WTC11 (cell line): ENCODE results near the gene NUP155. TPM values are rescaled to one million over a fixed set of nuclear protein-coding genes. Genes with fewer than 3 reads are reported as not detected.
"Not testable (repeated sequence)": the region's sequence is repeated elsewhere in the genome, so short reads cannot be mapped to it uniquely, and the experiment has no call there.

Experiments used
- ATAC-seq: fragments of 200-7000 bp; cut with Tn5 transposase; 2 replicates; pipeline ENCODE4 v1.10.0; 2021; ENCODE audit warnings: mild to moderate bottlenecking, moderate library complexity
- CTCF ChIA-PET: fragments of 300-600 bp; sonication (Branson Sonifier 250); formaldehyde crosslinking; loops from one replicate; lab custom pipeline; 2021; ENCODE audit warnings: antibody characterized with exemption; lab: Charles Lee
- POLR2A ChIA-PET: fragments of 350-600 bp; sonication (Branson Sonifier 250); formaldehyde crosslinking; loops from one replicate; lab custom pipeline; 2021; ENCODE audit warnings: antibody characterized with exemption; lab: Charles Lee
- DNase-seq: peaks from one replicate; pipeline ENCODE4 v3.0.0; 2021; ENCODE audit warnings: low spot score
- H3K27ac Mint-ChIP-seq: 2 replicates; pipeline ENCODE4 v1.8.0; 2021; ENCODE audit warnings: mixed read lengths
- H3K27me3 Mint-ChIP-seq: 2 replicates; pipeline ENCODE4 v1.8.0; 2021; ENCODE audit warnings: low read depth, mild to moderate bottlenecking, moderate library complexity, mixed read lengths
- H3K36me3 Mint-ChIP-seq: 2 replicates; pipeline ENCODE4 v1.8.0; 2021; ENCODE audit warnings: mixed read lengths
- H3K4me1 Mint-ChIP-seq: 2 replicates; pipeline ENCODE4 v1.8.0; 2022; ENCODE audit warnings: mixed read lengths
- H3K4me3 Mint-ChIP-seq: 2 replicates; pipeline ENCODE4 v1.8.0; 2021; ENCODE audit warnings: mild to moderate bottlenecking, moderate library complexity, mixed read lengths
- H3K9me3 Mint-ChIP-seq: 2 replicates; pipeline ENCODE4 v1.8.0; 2021; ENCODE audit warnings: mixed read lengths
- ATF1 ChIP-seq: sonication (generic); formaldehyde crosslinking; IDR thresholded peaks from 2 replicates; pipeline ENCODE4 v1.8.1; 2023; ENCODE audit warnings: mild to moderate bottlenecking, moderate library complexity, missing genetic modification reagents
- ATF2 ChIP-seq: sonication (generic); formaldehyde crosslinking; IDR thresholded peaks from 2 replicates; pipeline ENCODE4 v1.8.1; 2022; ENCODE audit warnings: low read depth, missing genetic modification reagents, borderline replicate concordance
- CDX4 ChIP-seq: fragments of 250-450 bp; sonication (Bioruptor Pico); IDR thresholded peaks from 2 replicates; pipeline ENCODE4 v1.9.0; 2021; ENCODE audit warnings: moderate library complexity, mild to moderate bottlenecking, inconsistent platforms, borderline replicate concordance
- ELF4 ChIP-seq: sonication (generic); formaldehyde crosslinking; IDR thresholded peaks from 2 replicates; pipeline ENCODE4 v1.8.1; 2022; ENCODE audit warnings: low read depth, mild to moderate bottlenecking, moderate library complexity, missing genetic modification reagents
- ERG ChIP-seq: fragments of 250-450 bp; sonication (Bioruptor Pico); IDR thresholded peaks from 2 replicates; pipeline ENCODE4 v1.8.0; 2021; ENCODE audit warnings: mild to moderate bottlenecking
- FOXK1 ChIP-seq: sonication (generic); formaldehyde crosslinking; IDR thresholded peaks from 2 replicates; pipeline ENCODE4 v1.8.0; 2022; ENCODE audit warnings: mild to moderate bottlenecking, moderate library complexity, missing genetic modification reagents
- FOXP4 ChIP-seq: sonication (generic); formaldehyde crosslinking; IDR thresholded peaks from 2 replicates; pipeline ENCODE4 v1.8.0; 2022; ENCODE audit warnings: mild to moderate bottlenecking, missing genetic modification reagents
- HMGA2 ChIP-seq: fragments of 250-450 bp; sonication (Bioruptor Pico); IDR thresholded peaks from 2 replicates; pipeline ENCODE4 v1.4.0; 2021; ENCODE audit warnings: mild to moderate bottlenecking, moderate library complexity
- IRF1 ChIP-seq: sonication (generic); formaldehyde crosslinking; IDR thresholded peaks from 2 replicates; pipeline ENCODE4 v1.8.0; 2023; ENCODE audit warnings: missing genetic modification reagents
- KAT7 ChIP-seq: sonication (generic); formaldehyde crosslinking; IDR thresholded peaks from 2 replicates; pipeline ENCODE4 v1.8.1; 2023; ENCODE audit warnings: missing genetic modification reagents, mild to moderate bottlenecking, borderline replicate concordance
- MLX ChIP-seq: sonication (generic); formaldehyde crosslinking; IDR thresholded peaks from 2 replicates; pipeline ENCODE4 v1.8.1; 2023; ENCODE audit warnings: mild to moderate bottlenecking, missing genetic modification reagents, moderate library complexity
- NFATC4 ChIP-seq: fragments of 250-450 bp; sonication (Bioruptor Pico); IDR thresholded peaks from 2 replicates; pipeline ENCODE4 v1.9.0; 2021; ENCODE audit warnings: mild to moderate bottlenecking
- NFE2L1 ChIP-seq: sonication (generic); formaldehyde crosslinking; IDR thresholded peaks from 2 replicates; pipeline ENCODE4 v1.8.1; 2023; ENCODE audit warnings: missing genetic modification reagents
- NR1H2 ChIP-seq: sonication (generic); formaldehyde crosslinking; IDR thresholded peaks from 2 replicates; pipeline ENCODE4 v1.9.0; 2021; ENCODE audit warnings: mild to moderate bottlenecking, moderate library complexity, missing genetic modification reagents
- RELA ChIP-seq: sonication (generic); formaldehyde crosslinking; IDR thresholded peaks from 2 replicates; pipeline ENCODE4 v1.8.1; 2022; ENCODE audit warnings: missing genetic modification reagents, mild to moderate bottlenecking, borderline replicate concordance
- RORB ChIP-seq: fragments of 250-450 bp; sonication (Bioruptor Pico); IDR thresholded peaks from 2 replicates; pipeline ENCODE4 v1.9.0; 2021; ENCODE audit warnings: mild to moderate bottlenecking
- SMAD3 ChIP-seq: sonication (generic); formaldehyde crosslinking; IDR thresholded peaks from 2 replicates; pipeline ENCODE4 v1.8.0; 2022; ENCODE audit warnings: missing genetic modification reagents, mild to moderate bottlenecking, borderline replicate concordance
- SP1 ChIP-seq: sonication (generic); formaldehyde crosslinking; conservative IDR thresholded peaks from 2 replicates; pipeline ENCODE4 v1.8.1; 2022; ENCODE audit warnings: missing genetic modification reagents
- TCF7 ChIP-seq: sonication (generic); formaldehyde crosslinking; IDR thresholded peaks from 2 replicates; pipeline ENCODE4 v1.8.0; 2022; ENCODE audit warnings: mild to moderate bottlenecking, low read depth, missing genetic modification reagents, moderate library complexity
- TP53 ChIP-seq: sonication (generic); formaldehyde crosslinking; IDR thresholded peaks from 2 replicates; pipeline ENCODE4 v1.8.1; 2023; ENCODE audit warnings: mild to moderate bottlenecking, missing genetic modification reagents
- ZNF425 ChIP-seq: fragments of 250-450 bp; sonication (Bioruptor Pico); conservative IDR thresholded peaks from 2 replicates; pipeline ENCODE4 v1.9.0; 2021; ENCODE audit warnings: mild to moderate bottlenecking
- total RNA-seq: library from RNA; stranded (reverse); gene quantifications from 3 replicates; pipeline ENCODE4 v1.2.3, GENCODE V29; 2021

The NUP155 gene
- total RNA-seq, 1 experiment from 2014 or later = 92.1 TPM

- TF ChIP-seq TP53 (CRISPR knock-in tag) (no peak), ATF1 (CRISPR knock-in tag) (no peak), NFATC4 (CRISPR knock-in tag) (no peak), ATF2 (CRISPR knock-in tag) (no peak), ZNF425 (no peak), RORB (CRISPR knock-in tag) (no peak), CDX4 (CRISPR knock-in tag) (no peak), FOXP4 (CRISPR knock-in tag) (no peak), MLX (CRISPR knock-in tag) (no peak), HMGA2 (no peak), FOXK1 (CRISPR knock-in tag) (no peak), NR1H2 (no peak), NFE2L1 (CRISPR knock-in tag) (no peak), ELF4 (no peak), SP1 (CRISPR knock-in tag) (no peak), TCF7 (no peak)
- H3K9me3 Mint-ChIP-seq = 0 out of 2 replicates have a peak, but pooled peaks cover 5% of the 10 kb centered on the region
- ChIA-PET POLR2A (no interaction called here), CTCF (no interaction called here)
- H3K4me1 Mint-ChIP-seq = no peaks in the 10 kb centered on the region
- H3K27me3 Mint-ChIP-seq = no peaks in the 10 kb centered on the region
- no peak overlapping the region for H3K4me3 Mint-ChIP-seq
- H3K27ac Mint-ChIP-seq = no peak overlapping the region
- ATAC-seq (no peak), DNase-seq (no peak)
- peaks cover 21% of the 10 kb centered on the region for H3K36me3 Mint-ChIP-seq
Measured at GRCh38 chr5:37417347-37417746, 46.4 kb upstream of the NUP155 start.

- ATAC-seq, H3K9me3 Mint-ChIP-seq, POLR2A ChIA-PET, H3K4me3 Mint-ChIP-seq, DNase-seq, H3K4me1 Mint-ChIP-seq, CTCF ChIA-PET, H3K27me3 Mint-ChIP-seq, H3K27ac Mint-ChIP-seq: not testable (repeated sequence)
- H3K36me3 Mint-ChIP-seq = peaks cover 21% of the 10 kb centered on the region
Measured at GRCh38 chr5:37415456-37415855, 44.5 kb upstream of the NUP155 start.

GRCh38 chr5:37412515-37412914, 41.6 kb upstream of the NUP155 start:
- Mint-ChIP-seq H3K27ac (no peak overlapping the region), H3K27me3 (no peaks in the 10 kb centered on the region), H3K36me3 (peaks cover 8% of the 10 kb centered on the region), H3K9me3 (no peaks in the 10 kb centered on the region), H3K4me1 (no peaks in the 10 kb centered on the region), H3K4me3 (no peak overlapping the region)
- POLR2A ChIA-PET = interaction anchor here (1.0 kb wide), 1 partner anchor 42 kb away, joined by 3 read pairs; the partner anchor contains the start of gene NUP155
- CTCF ChIA-PET = interaction anchor here (0.6 to 2.4 kb wide), 30 partner anchors 12 to 787 kb away, joined by 3 to 24 read pairs (median 4); partner anchors contain the start of genes NUP155 and WDR70
- DNase-seq (no peak), ATAC-seq (no peak)
- TF ChIP-seq CDX4 (CRISPR knock-in tag) (no peak), ERG (CRISPR knock-in tag) (no peak), KAT7 (CRISPR knock-in tag) (no peak), RELA (CRISPR knock-in tag) (no peak), IRF1 (CRISPR knock-in tag) (no peak), SMAD3 (CRISPR knock-in tag) (no peak)
